GM06990 (cell line): ENCODE data around the gene GALNT5.

Source experiments
- DNase-seq: peaks from one replicate; pipeline ENCODE4 v3.0.0-alpha.2; 2011; ENCODE audit not compliant: insufficient read length; ENCODE audit errors: extremely low read depth
- H3K27me3 ChIP-seq: replicated peaks from 2 replicates; pipeline ENCODE4 v1.6.0; 2011; ENCODE audit warnings: low read length; ENCODE audit not compliant: control insufficient read depth, insufficient read depth
- H3K36me3 ChIP-seq: 2 replicates; pipeline ENCODE4 v1.5.1; 2011; ENCODE audit warnings: low read length; ENCODE audit not compliant: control insufficient read depth, insufficient read depth
- H3K4me3 ChIP-seq: replicated peaks from 2 replicates; pipeline ENCODE4 v1.5.1; 2011; ENCODE audit warnings: low read depth, mild to moderate bottlenecking, control low read depth, low read length
- TF ChIP-seq, protein P1 (sequence below): IDR thresholded peaks from 2 replicates; pipeline ENCODE4 v1.5.1; 2011; ENCODE audit warnings: low read length, control low read depth, mild to moderate bottlenecking, inconsistent platforms; ENCODE audit not compliant: insufficient read depth, poor library complexity, severe bottlenecking

GALNT5 gene

DNA sequence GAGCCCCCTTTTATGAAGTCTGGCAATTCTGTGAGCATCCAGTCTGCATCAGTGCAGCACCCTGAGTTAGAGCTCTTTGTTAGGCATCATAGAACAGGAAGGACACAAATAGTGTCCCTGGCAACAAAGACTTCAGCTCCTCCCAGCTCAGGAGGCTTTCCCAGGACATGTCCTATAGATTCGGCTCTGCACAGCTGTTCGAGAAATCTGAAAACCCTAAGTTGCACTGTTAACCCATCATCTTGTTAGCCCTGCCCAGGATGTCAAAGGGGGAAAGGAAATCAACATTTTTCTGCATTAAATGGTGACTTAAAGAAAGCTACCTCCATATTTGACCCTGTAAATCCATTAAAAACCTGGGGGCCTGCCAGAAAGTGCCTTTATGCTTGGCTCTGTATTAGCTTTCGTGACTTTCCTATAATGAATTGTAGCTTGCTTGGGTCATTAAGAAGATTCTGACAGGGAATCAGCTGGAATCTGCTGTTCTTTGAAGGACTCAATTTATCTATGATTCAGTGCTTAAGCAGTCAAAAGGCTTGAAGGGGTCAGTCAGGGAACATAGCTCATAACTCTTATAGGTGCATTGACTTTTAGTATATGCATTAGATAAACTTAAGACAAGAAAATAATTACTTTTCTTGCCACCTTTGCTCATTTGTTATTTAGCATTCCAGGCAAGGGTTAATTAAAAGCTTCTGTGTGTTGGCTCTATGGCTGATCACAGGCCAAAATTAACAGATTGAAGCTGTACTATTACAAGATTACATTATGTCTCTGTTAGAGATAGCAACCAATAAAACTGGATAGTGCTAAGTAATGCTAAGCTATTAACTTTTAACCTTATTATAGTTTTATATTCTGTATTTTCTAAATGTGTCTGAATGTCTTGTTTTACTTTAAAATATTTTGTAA is 47.6 kb downstream of the GALNT5 start:
- H3K4me3 ChIP-seq, result no peak overlapping the region
- H3K27me3 ChIP-seq, result no peaks in the 10 kb centered on the region; the same call in 1 of the 2 replicates
- no peak for DNase-seq
- no peaks in the 10 kb centered on the region for H3K36me3 ChIP-seq
- TF ChIP-seq, protein P1, sequence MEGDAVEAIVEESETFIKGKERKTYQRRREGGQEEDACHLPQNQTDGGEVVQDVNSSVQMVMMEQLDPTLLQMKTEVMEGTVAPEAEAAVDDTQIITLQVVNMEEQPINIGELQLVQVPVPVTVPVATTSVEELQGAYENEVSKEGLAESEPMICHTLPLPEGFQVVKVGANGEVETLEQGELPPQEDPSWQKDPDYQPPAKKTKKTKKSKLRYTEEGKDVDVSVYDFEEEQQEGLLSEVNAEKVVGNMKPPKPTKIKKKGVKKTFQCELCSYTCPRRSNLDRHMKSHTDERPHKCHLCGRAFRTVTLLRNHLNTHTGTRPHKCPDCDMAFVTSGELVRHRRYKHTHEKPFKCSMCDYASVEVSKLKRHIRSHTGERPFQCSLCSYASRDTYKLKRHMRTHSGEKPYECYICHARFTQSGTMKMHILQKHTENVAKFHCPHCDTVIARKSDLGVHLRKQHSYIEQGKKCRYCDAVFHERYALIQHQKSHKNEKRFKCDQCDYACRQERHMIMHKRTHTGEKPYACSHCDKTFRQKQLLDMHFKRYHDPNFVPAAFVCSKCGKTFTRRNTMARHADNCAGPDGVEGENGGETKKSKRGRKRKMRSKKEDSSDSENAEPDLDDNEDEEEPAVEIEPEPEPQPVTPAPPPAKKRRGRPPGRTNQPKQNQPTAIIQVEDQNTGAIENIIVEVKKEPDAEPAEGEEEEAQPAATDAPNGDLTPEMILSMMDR, result no peak

DNA sequence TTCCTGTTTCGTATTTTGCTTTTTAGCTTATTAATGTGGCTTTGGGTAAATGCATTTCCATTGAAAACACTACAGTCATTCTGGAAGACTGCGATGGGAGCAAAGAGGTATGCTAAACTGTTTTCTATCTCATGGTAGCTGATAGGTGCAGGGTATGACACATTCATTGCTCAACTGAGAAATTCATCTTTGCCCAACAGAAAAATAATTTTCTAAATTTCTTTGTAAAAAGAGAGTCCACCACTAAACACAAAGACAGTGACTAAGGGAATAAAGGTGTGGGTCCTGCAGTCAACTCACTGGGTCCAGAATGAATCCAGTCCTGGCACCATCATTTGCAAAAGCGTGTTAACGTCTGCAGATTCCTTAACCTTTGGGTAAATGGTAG is 48.2 kb downstream of the GALNT5 start:
- TF ChIP-seq, protein P1, result no peak
- H3K27me3 ChIP-seq, result no peaks in the 10 kb centered on the region; the same call in 1 of the 2 replicates
- DNase-seq, result no peak

DNA sequence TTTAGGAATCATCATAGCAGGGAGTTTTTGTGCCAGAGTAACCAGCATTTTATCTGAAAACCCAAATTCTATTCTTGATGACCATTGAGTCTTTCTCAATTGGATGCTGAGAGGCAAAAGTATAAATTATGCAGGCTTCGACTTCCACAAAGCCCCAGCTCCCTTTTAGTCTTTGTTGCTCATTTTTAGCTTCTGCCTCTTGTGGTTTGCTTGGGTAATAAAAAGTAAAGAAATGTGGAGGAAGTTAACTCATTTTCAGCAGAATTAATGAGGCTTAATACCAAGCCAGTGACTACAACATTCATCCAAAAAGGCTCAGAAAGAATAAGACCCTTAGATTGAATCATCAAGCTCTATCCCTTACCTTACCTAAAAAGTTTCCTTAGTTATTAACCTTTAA is 49.5 kb downstream of the GALNT5 start:
- TF ChIP-seq, protein P1, result peak; percentile 8
- H3K36me3 ChIP-seq, result no peaks in the 10 kb centered on the region
- no peaks in the 10 kb centered on the region; the same call in 1 of the 2 replicates for H3K27me3 ChIP-seq
- H3K4me3 ChIP-seq, result no peak overlapping the region
- peak; percentile 15 for DNase-seq

More for the DNA sequence above, 48.2 kb downstream of the GALNT5 start:
- Histone ChIP-seq H3K4me3 (no peak overlapping the region), H3K36me3 (no peaks in the 10 kb centered on the region)

DNA sequence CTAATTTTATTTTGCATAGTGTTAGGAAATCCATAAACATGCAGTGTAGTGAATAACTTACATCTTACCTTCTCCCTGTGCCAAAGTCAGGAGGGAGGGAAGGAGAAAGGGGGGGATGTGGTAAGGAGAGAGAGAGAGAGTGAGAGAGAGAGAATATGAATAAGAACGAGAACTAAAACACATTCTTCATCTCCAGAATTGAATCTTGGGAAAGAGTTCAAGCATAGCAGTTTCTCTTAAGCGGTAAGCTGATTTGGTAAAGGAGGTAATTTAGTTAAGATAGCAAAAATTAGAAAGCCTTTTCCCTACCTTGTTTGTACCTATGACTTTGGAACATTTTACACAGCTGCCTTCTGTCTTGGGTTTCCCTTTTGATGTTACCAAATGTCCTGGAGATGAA is 52.4 kb downstream of the GALNT5 start:
- TF ChIP-seq, protein P1, result no peak
- no peak for DNase-seq
- no peak overlapping the region for H3K4me3 ChIP-seq
- H3K27me3 ChIP-seq, result no peaks in the 10 kb centered on the region
- no peaks in the 10 kb centered on the region for H3K36me3 ChIP-seq

DNA sequence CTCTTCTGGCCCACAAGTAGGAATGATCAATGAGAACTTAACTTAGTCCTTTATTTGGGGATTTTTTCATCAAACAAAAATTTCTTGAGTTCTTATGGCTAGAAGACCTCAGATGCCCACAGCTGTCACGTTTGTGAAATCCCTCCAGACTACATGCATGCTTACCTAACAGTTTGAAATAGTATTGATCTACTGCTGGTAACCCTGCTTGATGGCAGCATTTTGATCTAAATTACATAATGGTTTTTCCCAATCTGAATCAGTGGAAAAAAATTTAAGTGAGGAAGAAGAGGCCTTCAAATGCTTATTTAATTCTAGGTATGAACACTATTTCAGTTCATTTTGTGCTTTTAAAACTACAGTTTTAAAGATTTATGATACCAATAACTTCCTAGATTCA is 54.2 kb downstream of the GALNT5 start:
- no peak for DNase-seq
- Histone ChIP-seq H3K27me3 (no peaks in the 10 kb centered on the region), H3K36me3 (no peaks in the 10 kb centered on the region), H3K4me3 (no peak overlapping the region)
- TF ChIP-seq, protein P1, result no peak
